ENCODE data around the gene AHSA1. TPM values are rescaled to one million over a fixed set of nuclear protein-coding genes. Genes with fewer than 3 reads are reported as not detected.
"Not testable (repeated sequence)": the region's sequence is repeated elsewhere in the genome, so short reads cannot be mapped to it uniquely, and the experiment has no call there.

AHSA1 gene
- total and polyA plus RNA-seq, 2 of the 8 experiments (the other 6 are each of a cell fraction or from before 2014, with no cell fraction given), result 155 to 221 TPM

DNA sequence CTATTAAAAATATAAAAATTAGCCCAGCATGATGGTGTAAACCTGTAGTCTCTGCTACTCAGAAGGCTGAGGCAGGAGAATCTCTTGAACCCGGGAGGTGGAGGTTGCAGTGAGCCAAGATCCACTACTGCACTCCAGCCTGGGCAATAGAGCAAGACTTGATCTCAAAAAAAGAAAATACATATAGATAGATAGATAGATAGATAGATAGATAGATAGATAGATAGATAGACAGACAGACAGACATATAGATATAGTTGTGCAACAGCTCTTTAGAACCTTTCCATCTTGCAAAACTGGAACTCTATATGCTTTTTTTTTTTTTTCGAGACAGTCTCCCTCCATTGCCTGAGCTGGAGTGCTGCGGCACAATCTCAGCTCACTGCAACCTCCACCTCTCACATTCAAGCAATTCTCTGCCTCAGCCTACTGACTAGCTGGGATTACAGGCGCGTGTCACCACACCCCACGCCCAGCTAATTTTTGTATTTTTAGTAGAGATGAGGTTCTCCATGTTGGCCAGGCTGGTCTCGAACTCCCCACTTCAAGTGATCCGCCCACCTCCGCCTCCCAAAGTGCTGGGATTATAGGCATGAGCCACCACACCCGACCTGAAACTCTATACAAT is 42.4 kb upstream of the AHSA1 start:
- H4K5ac ChIP-seq (ENCODE audit: insufficient read length, low read depth, low read length); H2AK5ac ChIP-seq (ENCODE audit: low read depth, low read length); CTCF ChIA-PET (ENCODE audit: partially characterized antibody); FAIRE-seq; H3K23me2 ChIP-seq (ENCODE audit: low read depth, low read length); H2AFZ ChIP-seq (ENCODE audit: low read length); H3K4ac ChIP-seq (replicated peaks; ENCODE audit: insufficient read length, low read depth, low read length); H2BK12ac ChIP-seq (ENCODE audit: low read depth, low read length); H3K79me1 ChIP-seq (ENCODE audit: low read depth, low read length); H3K4me1 ChIP-seq (replicated peaks in 1 of 4; ENCODE audit: control insufficient read depth in 3 of 4, insufficient read depth in 4 of 4, low read length in 3 of 4); H2BK5ac ChIP-seq (ENCODE audit: low read depth, low read length); H3K27ac ChIP-seq (ENCODE audit: low read depth, low read length); H3K4me3 ChIP-seq (ENCODE audit: extremely low read depth in 1 of 4, insufficient read depth in 2 of 4, low read depth in 3 of 4, low read length in 4 of 4); H3K36me3 ChIP-seq (ENCODE audit: control insufficient read depth in 2 of 4, insufficient read depth in 4 of 4, low read length in 3 of 4); H2BK20ac ChIP-seq (ENCODE audit: low read length); H3K9ac ChIP-seq (replicated peaks in 1 of 4; ENCODE audit: extremely low read depth in 1 of 4, low read depth in 3 of 4, low read length in 3 of 4); H3K18ac ChIP-seq (ENCODE audit: extremely low read depth, low read length); H3K23ac ChIP-seq (ENCODE audit: insufficient read length); H3K79me2 ChIP-seq (ENCODE audit: control insufficient read depth in 1 of 2, insufficient read depth in 2 of 2, low read length in 2 of 2); H2BK120ac ChIP-seq (replicated peaks; ENCODE audit: low read depth, low read length); H4K20me1 ChIP-seq (replicated peaks in 1 of 2; ENCODE audit: control insufficient read depth in 1 of 2, insufficient read depth in 2 of 2, low read length in 2 of 2); H3K27me3 ChIP-seq (replicated peaks in 1 of 4; ENCODE audit: control insufficient read depth in 3 of 4, extremely low read depth in 1 of 4, insufficient read depth in 3 of 4, low read length in 3 of 4); H2BK15ac ChIP-seq (ENCODE audit: low read length); H4K8ac ChIP-seq (ENCODE audit: extremely low read depth, insufficient read depth, low read length); H3K14ac ChIP-seq (ENCODE audit: insufficient read length); H4K91ac ChIP-seq (replicated peaks; ENCODE audit: insufficient read length, low read length); H3K56ac ChIP-seq (replicated peaks; ENCODE audit: insufficient read length, low read depth, low read length); H3K4me2 ChIP-seq (ENCODE audit: insufficient read depth in 1 of 2, low read depth in 2 of 2, low read length in 2 of 2); DNase-seq (ENCODE audit: low read depth in 1 of 2, low spot score in 2 of 2): not testable (repeated sequence)
- POLR2A ChIA-PET (ENCODE audit: partially characterized antibody), result interaction anchor here (0.7 kb wide), 1 partner anchor 345 kb away, joined by 3 read pairs; no protein-coding TSS in a partner anchor
- WGBS, 2 experiments (ENCODE audit: extremely low coverage in 1 of 2, insufficient coverage in 1 of 2, insufficient read length in 1 of 2, insufficient replicate concordance in 2 of 2, low coverage in 1 of 2, low lambda C conversion rate in 2 of 2, missing lambda C conversion rate in 1 of 2), result 96% methylated on average over 10 of the region's 10 CpGs; no CpG with 5 or more reads in 1 of the 2 experiments
- peaks cover 5 to 12% of the 10 kb centered on the region in 2 experiments; a peak in 3 of 4 replicates for H3K9me3 ChIP-seq (ENCODE audit: insufficient read depth in 2 of 2, low read depth in 1 of 2, low read length in 1 of 2)

DNA sequence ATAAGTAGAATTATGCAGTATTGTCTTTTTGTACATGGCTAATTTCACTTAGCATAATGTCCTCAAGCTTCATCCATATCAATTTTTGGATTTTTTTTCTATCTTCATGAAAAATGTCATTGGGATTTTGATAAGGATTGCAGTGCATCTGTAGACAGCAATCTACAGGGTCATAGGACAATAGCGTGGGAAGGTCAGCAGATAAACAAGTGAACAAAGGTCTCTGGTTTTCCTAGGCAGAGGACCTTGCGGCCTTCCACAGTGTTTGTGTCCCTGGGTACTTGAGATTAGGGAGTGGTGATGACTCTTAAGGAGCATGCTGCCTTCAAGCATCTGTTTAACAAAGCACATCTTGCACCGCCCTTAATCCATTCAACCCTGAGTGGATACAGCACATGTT is 41.8 kb upstream of the AHSA1 start:
- POLR2A ChIA-PET (ENCODE audit: partially characterized antibody), result interaction anchor here (0.7 kb wide), 1 partner anchor 345 kb away, joined by 3 read pairs; no protein-coding TSS in a partner anchor

More for the DNA sequence above, 41.8 kb upstream of the AHSA1 start:
- H2AFZ ChIP-seq (ENCODE audit: low read length); H3K18ac ChIP-seq (ENCODE audit: extremely low read depth, low read length); CTCF ChIA-PET (ENCODE audit: partially characterized antibody); H2BK120ac ChIP-seq (replicated peaks; ENCODE audit: low read depth, low read length); H3K4me2 ChIP-seq (ENCODE audit: insufficient read depth in 1 of 2, low read depth in 2 of 2, low read length in 2 of 2); H3K36me3 ChIP-seq (ENCODE audit: control insufficient read depth in 2 of 4, insufficient read depth in 4 of 4, low read length in 3 of 4); H3K4me3 ChIP-seq (ENCODE audit: extremely low read depth in 1 of 4, insufficient read depth in 2 of 4, low read depth in 3 of 4, low read length in 4 of 4); H2BK20ac ChIP-seq (ENCODE audit: low read length); H3K9ac ChIP-seq (replicated peaks in 1 of 4; ENCODE audit: extremely low read depth in 1 of 4, low read depth in 3 of 4, low read length in 3 of 4); H3K27ac ChIP-seq (ENCODE audit: low read depth, low read length); H3K27me3 ChIP-seq (replicated peaks in 1 of 4; ENCODE audit: control insufficient read depth in 3 of 4, extremely low read depth in 1 of 4, insufficient read depth in 3 of 4, low read length in 3 of 4); H3K79me1 ChIP-seq (ENCODE audit: low read depth, low read length); H3K23ac ChIP-seq (ENCODE audit: insufficient read length); DNase-seq (ENCODE audit: low read depth in 1 of 2, low spot score in 2 of 2); H3K4ac ChIP-seq (replicated peaks; ENCODE audit: insufficient read length, low read depth, low read length); H4K91ac ChIP-seq (replicated peaks; ENCODE audit: insufficient read length, low read length); H4K5ac ChIP-seq (ENCODE audit: insufficient read length, low read depth, low read length); H3K14ac ChIP-seq (ENCODE audit: insufficient read length); FAIRE-seq; H3K79me2 ChIP-seq (ENCODE audit: control insufficient read depth in 1 of 2, insufficient read depth in 2 of 2, low read length in 2 of 2); H2BK12ac ChIP-seq (ENCODE audit: low read depth, low read length); H2BK15ac ChIP-seq (ENCODE audit: low read length); H4K8ac ChIP-seq (ENCODE audit: extremely low read depth, insufficient read depth, low read length); H3K23me2 ChIP-seq (ENCODE audit: low read depth, low read length); H3K56ac ChIP-seq (replicated peaks; ENCODE audit: insufficient read length, low read depth, low read length); H4K20me1 ChIP-seq (replicated peaks in 1 of 2; ENCODE audit: control insufficient read depth in 1 of 2, insufficient read depth in 2 of 2, low read length in 2 of 2); H2BK5ac ChIP-seq (ENCODE audit: low read depth, low read length); H3K4me1 ChIP-seq (replicated peaks in 1 of 4; ENCODE audit: control insufficient read depth in 3 of 4, insufficient read depth in 4 of 4, low read length in 3 of 4); H2AK5ac ChIP-seq (ENCODE audit: low read depth, low read length): not testable (repeated sequence)
- peaks cover 5 to 12% of the 10 kb centered on the region in 2 experiments; a peak in 3 of 4 replicates for H3K9me3 ChIP-seq (ENCODE audit: insufficient read depth in 2 of 2, low read depth in 1 of 2, low read length in 1 of 2)
- 83% methylated on average over 1 of the region's 3 CpGs; no CpG with 5 or more reads in 1 of the 2 experiments for WGBS, 2 experiments (ENCODE audit: extremely low coverage in 1 of 2, insufficient coverage in 1 of 2, insufficient read length in 1 of 2, insufficient replicate concordance in 2 of 2, low coverage in 1 of 2, low lambda C conversion rate in 2 of 2, missing lambda C conversion rate in 1 of 2)

All from H1 (cell line).